ENCODE data around the gene C2CD4A.

DNA sequence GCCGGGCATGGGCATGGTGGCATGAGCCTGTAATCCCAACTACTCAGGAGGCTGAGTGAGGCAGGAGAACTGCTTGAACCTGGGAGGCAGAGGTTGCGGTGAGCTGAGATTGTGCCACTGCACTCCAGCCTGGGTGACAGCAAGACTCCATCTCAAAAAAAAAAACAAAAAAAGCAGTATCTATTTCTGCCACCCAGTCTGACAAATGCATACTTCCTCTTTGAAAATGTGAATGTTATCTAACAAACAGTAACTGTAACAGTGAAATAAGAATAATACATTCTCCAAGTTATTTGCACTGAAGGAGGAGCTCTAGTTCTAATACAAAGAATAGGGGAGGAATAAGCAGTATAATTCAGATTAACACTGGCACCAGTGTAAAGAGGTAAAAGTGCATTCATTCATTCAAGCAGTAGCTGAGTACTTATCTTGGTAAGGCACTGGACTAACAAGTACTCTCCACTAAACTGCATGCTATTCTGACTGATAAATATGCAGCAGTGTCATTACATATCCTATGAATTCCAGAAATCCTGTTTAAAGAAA, 19.4 kb upstream of the C2CD4A start:
- TF ChIP-seq, protein P1, sequence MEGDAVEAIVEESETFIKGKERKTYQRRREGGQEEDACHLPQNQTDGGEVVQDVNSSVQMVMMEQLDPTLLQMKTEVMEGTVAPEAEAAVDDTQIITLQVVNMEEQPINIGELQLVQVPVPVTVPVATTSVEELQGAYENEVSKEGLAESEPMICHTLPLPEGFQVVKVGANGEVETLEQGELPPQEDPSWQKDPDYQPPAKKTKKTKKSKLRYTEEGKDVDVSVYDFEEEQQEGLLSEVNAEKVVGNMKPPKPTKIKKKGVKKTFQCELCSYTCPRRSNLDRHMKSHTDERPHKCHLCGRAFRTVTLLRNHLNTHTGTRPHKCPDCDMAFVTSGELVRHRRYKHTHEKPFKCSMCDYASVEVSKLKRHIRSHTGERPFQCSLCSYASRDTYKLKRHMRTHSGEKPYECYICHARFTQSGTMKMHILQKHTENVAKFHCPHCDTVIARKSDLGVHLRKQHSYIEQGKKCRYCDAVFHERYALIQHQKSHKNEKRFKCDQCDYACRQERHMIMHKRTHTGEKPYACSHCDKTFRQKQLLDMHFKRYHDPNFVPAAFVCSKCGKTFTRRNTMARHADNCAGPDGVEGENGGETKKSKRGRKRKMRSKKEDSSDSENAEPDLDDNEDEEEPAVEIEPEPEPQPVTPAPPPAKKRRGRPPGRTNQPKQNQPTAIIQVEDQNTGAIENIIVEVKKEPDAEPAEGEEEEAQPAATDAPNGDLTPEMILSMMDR (IDR thresholded peaks at IDR 0.05) = no peak
- TF ChIP-seq POLR2A (IDR thresholded peaks at IDR 0.05) = no peak
- TF ChIP-seq POLR2AphosphoS5 (IDR thresholded peaks at IDR 0.05) = no peak

All from gastroesophageal sphincter (tissue), 3 donors.